Measurements from ENCODE around the gene TXNIP. TPM values are rescaled to one million over a fixed set of nuclear protein-coding genes. Genes with fewer than 3 reads are reported as not detected.

TXNIP gene
- total and polyA plus RNA-seq, 12 donors, result 231 to 1,142 (median 750) TPM

DNA sequence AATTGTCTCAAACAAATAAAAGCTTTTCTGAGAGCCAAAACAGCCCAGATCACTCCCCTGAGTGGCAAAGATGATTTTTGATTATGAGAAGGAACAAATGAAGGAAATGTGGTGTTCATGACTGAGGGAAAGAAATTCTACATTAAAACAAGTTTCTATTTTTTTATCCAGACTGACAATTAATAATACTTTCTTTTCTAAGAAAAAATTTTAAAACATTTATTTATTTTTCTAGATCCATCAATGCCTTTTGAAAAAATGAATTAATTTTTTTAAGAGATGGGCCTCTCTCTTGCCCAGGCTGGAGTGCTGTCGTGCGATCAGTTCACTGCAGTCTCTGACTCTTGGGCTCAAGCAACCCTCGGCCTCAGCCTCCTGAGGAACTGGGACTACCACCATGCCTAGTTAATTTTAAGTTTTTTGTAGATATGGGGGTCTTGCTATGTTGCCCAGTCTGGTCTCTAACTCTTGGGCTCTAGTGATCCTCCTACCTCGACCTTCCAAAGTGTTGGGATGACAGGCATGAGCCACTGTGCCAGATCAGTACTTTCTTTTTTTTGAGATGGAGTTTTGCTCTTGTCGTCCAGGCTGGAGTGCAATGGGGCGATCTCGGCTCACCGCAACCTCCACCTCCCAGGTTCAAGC, 11.2 kb upstream of the TXNIP start:
- peak overlapping the region in 2 of 10 donors; percentile 26 to 42 for H3K4me3 ChIP-seq

DNA sequence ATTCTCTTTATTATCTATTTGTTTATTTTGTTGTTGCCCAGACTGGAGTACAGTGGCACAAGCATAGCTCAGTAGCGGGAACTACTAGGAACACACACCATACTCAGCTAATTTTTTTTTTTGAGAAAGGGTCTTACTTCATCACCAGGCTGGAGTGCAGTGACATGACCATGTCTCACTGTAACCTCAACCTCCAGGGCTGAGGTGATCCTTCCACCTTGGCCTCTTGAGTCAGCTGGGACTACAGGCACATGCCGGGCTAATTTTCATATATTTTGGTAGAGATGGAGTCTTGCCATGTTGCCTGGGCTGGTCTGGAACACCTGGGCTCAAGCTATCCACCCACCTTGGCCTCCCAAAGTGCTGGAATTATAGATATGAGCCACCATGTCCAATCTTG, 5.3 kb upstream of the TXNIP start:
- Histone ChIP-seq H3K4me3 (no peak overlapping the region), H3K36me3 (no peaks in the 10 kb centered on the region), H3K9me3 (no peaks in the 10 kb centered on the region), H3K27ac (peak overlapping the region in 3 of 10 donors; percentile 2 to 26 (median 6)), H3K27me3 (no peaks in the 10 kb centered on the region), H3K4me1 (peaks cover 12 to 59% (median 38%) of the 10 kb centered on the region in 9 donors)
- intact Hi-C loops (cut with DNase I), result no loop called here
- no peak for DNase-seq
- ATAC-seq, result no peak
- TF ChIP-seq, protein P1, sequence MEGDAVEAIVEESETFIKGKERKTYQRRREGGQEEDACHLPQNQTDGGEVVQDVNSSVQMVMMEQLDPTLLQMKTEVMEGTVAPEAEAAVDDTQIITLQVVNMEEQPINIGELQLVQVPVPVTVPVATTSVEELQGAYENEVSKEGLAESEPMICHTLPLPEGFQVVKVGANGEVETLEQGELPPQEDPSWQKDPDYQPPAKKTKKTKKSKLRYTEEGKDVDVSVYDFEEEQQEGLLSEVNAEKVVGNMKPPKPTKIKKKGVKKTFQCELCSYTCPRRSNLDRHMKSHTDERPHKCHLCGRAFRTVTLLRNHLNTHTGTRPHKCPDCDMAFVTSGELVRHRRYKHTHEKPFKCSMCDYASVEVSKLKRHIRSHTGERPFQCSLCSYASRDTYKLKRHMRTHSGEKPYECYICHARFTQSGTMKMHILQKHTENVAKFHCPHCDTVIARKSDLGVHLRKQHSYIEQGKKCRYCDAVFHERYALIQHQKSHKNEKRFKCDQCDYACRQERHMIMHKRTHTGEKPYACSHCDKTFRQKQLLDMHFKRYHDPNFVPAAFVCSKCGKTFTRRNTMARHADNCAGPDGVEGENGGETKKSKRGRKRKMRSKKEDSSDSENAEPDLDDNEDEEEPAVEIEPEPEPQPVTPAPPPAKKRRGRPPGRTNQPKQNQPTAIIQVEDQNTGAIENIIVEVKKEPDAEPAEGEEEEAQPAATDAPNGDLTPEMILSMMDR (IDR thresholded peaks at IDR 0.05), result no peak
- 97 to 99% methylated on average over 2 of the region's 2 CpGs for WGBS, 2 donors

More for the DNA sequence above, 11.2 kb upstream of the TXNIP start:
- TF ChIP-seq, protein P1 (IDR thresholded peaks at IDR 0.05), result peak in 2 of 9 donors; percentile 5 to 39
- Histone ChIP-seq H3K9me3 (no peaks in the 10 kb centered on the region), H3K27ac (peak overlapping the region in 9 of 10 donors; percentile 29 to 91 (median 83)), H3K27me3 (no peaks in the 10 kb centered on the region), H3K36me3 (no peaks in the 10 kb centered on the region), H3K4me1 (peaks cover 0 to 47% (median 24%) of the 10 kb centered on the region in 9 donors)
- WGBS, 2 donors, result 80 to 84% methylated on average over 8 of the region's 8 CpGs
- intact Hi-C loops (cut with DNase I), result loop anchor here in 9 of 10 donors (1.0 to 2.0 kb wide), 6 partner anchors 28 to 115 kb away; no protein-coding TSS in a partner anchor
- DNase-seq (no peak), ATAC-seq (peak in 2 of 8 donors; percentile 10 to 27)

DNA sequence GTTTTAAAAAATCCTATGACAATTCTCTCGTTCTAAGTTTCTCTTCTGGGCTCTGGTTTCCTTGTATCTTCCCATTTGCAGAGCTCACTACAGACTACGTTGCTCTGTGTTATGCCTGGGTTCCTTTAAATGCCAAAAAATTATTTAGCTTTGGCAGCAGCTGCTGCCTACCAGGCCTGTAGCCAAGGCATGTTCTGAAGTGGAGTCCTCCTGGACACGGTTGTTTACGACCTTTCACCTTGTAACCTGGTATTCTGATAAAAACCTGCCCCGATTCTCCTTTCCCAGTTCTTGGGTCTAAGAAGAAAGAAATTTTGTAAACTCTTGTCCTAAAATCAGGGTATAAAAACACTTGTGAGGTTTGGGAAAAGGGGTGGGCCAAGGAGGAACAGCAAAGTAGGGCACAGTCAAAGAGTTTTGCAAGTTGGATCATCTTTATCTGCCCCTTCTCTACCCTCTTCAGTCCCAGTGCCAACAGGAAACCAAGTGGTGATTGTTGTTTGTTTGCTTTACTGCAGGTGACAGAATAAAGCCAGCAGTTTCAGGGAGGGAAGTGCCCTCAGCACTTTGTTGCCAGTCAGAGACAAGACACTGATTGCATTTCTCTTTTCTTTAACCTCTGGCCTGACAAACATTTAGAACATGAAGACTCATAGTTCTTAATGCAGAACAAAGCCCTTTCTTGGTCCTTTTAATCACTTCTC, 3.1 kb upstream of the TXNIP start:
- ATAC-seq, result peak in 4 of 8 donors; percentile 29 to 46 (median 34)
- intact Hi-C loops (cut with DNase I), result loop anchor here in 1 of 10 donors (2.0 kb wide), 1 partner anchor 21 kb away; no protein-coding TSS in a partner anchor
- no peak for DNase-seq

DNA sequence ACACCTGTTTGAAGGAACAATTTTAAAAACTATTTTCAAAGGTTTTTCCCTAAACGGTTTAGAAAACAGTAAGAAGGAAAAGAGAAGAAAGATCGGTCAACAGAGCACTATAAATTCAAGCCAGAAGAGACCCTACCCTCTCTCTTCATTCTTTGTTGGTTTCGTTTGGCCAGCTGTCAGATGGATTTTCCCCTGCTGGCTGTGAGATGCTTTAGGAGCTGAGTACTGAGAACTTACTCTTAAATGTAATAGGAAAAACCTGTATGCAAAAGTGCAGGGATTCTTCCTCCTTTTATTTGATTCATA, 1.3 kb upstream of the TXNIP start:
- ATAC-seq (no peak), DNase-seq (no peak)
- intact Hi-C loops (cut with DNase I), result loop anchor here in 4 of 10 donors (1.0 to 2.0 kb wide), 3 partner anchors 17 to 19 kb away; no protein-coding TSS in a partner anchor
- H3K36me3 ChIP-seq, result peaks cover 8 to 34% (median 31%) of the 10 kb centered on the region in 9 donors
- H3K4me1 ChIP-seq, result peaks cover 12 to 61% (median 40%) of the 10 kb centered on the region in 9 donors
- 6 to 16% methylated on average over 3 of the region's 3 CpGs for WGBS, 2 donors
- no peaks in the 10 kb centered on the region for H3K9me3 ChIP-seq
- TF ChIP-seq, protein P1 (IDR thresholded peaks at IDR 0.05), result peak in 3 of 9 donors; percentile 12 to 22 (median 17)
- peak overlapping the region; percentile 34 to 90 (median 76) for H3K4me3 ChIP-seq
- H3K27ac ChIP-seq, result peak overlapping the region; percentile 89 to 99 (median 97)
- H3K27me3 ChIP-seq, result no peaks in the 10 kb centered on the region

More for the DNA sequence above, 3.1 kb upstream of the TXNIP start:
- Histone ChIP-seq H3K36me3 (peaks cover 0 to 16% (median 13%) of the 10 kb centered on the region in 9 donors), H3K4me1 (peaks cover 12 to 46% (median 33%) of the 10 kb centered on the region in 9 donors), H3K9me3 (no peaks in the 10 kb centered on the region), H3K4me3 (peak overlapping the region in 7 of 10 donors; percentile 26 to 88 (median 75)), H3K27ac (peak overlapping the region; percentile 89 to 99 (median 97)), H3K27me3 (no peaks in the 10 kb centered on the region)
- WGBS, 2 donors, result 7 to 9% methylated on average over 5 of the region's 5 CpGs
- TF ChIP-seq, protein P1 (IDR thresholded peaks at IDR 0.05), result no peak

All from heart right ventricle (tissue), 16 donors.